Suppressor macrophage treated with lipopolysaccharide for 1 hour (primary cell): Measurements from ENCODE around the gene C17orf58.
A peak's percentile ranks its signal among the peaks of the same experiment; 100 is the strongest.

Source experiments
- DNase-seq, 3 donors: peaks; one replicate each; pipeline ENCODE4 v3.0.0-alpha.2; 2020 to 2022

C17orf58 gene

DNA sequence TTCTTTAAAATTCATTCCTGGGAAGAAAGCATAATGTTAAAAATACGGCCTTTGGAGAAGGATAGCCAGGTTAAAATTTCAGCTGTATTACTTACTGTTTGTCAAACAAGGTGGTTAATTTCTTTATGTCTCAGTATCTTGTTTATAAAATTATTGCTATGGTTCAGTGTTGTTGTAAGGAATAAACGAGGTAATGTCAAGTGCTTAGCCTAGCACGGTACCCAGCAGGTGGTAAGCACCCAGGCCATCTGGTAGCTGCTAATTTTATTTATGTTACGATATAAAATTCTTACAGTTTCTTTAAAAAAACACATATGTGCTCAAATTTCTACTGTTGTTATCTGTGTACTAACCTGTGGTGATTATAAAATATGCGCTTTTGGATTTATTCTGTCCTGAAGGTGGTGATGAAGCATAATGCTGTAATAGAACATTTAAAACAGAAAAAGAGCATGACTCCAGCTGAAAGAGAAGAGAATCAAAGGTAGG is 48.9 kb downstream of the C17orf58 start:
- no peak for DNase-seq

DNA sequence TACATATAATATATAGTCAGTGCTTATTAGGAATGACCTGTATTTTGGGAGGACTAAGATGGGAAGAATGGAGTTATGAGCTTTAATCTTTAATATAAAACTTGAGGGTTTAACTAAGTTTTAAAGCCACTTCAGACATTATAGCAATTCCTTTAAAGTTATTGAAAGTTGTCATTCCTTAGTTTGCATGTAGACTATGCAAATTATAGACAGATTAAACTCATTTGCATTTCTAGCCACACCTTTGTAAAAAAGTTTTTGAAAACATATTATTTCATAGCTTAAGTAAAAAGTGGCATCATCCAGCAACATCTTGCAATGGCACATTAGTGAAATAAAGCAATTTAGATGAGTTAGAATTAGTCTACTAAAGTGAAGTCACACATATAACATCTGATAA is 49.8 kb downstream of the C17orf58 start:
- no peak for DNase-seq

GRCh38 chr17:67944035-67944434 is 52.2 kb downstream of the C17orf58 start:
- DNase-seq = no peak

- peak in 2 of 3 donors; percentile 5 to 20 for DNase-seq
Observed at GRCh38 chr17:67942810-67943209, 53.5 kb downstream of the C17orf58 start.
